H1 (cell line): ENCODE results near the gene NR5A2. TPM values are rescaled to one million over a fixed set of nuclear protein-coding genes. Genes with fewer than 3 reads are reported as not detected.

Experiments used
- ASH2L ChIP-seq: fragments of 200-600, 300-600 bp; sonication (generic); IDR thresholded peaks from one replicate; pipeline ENCODE4 v1.7.1; 2017; ENCODE audit warnings: low read length
- ATF2 ChIP-seq: IDR thresholded peaks from 2 replicates; pipeline ENCODE4 v1.6.1; 2012; ENCODE audit warnings: low read length, inconsistent platforms
- CHD1 ChIP-seq: IDR thresholded peaks from 2 replicates; pipeline ENCODE4 v1.6.1; 2012; ENCODE audit warnings: low read depth, low read length, improper control_type of control experiment
- CHD7 ChIP-seq: fragments of 300-600 bp; sonication (generic); IDR thresholded peaks from 2 replicates; pipeline ENCODE4 v1.7.1; 2012; ENCODE audit warnings: low read length, moderate library complexity, mild to moderate bottlenecking, inconsistent platforms; ENCODE audit not compliant: insufficient replicate concordance
- KDM4A ChIP-seq: IDR thresholded peaks from one replicate; pipeline ENCODE4 v1.7.1; 2012; ENCODE audit warnings: low read depth, mild to moderate bottlenecking, moderate library complexity, low read length, inconsistent platforms; ENCODE audit not compliant: severe bottlenecking
- NANOG ChIP-seq: IDR thresholded peaks from 2 replicates; pipeline ENCODE4 v1.6.1; 2011; ENCODE audit warnings: low read length, low read depth, mild to moderate bottlenecking, inconsistent platforms; ENCODE audit not compliant: insufficient read depth, poor library complexity, severe bottlenecking
- NRF1 ChIP-seq: IDR thresholded peaks from 2 replicates; pipeline ENCODE4 v1.6.1; 2011; ENCODE audit warnings: mild to moderate bottlenecking, low read depth, low read length, improper control_type of control experiment
- polyA plus RNA-seq, 7 experiments: library from polyadenylated mRNA; depleted of rRNA in 3 of 7; stranded (reverse) in 5 of 7; unstranded in 2 of 7; fragments of >200 nt in 5 of 7; fragments of 200-250 nt in 2 of 7; gene quantifications; 1 replicate in 5 of 7; 2 replicates in 1 of 7; 4 replicates in 1 of 7; pipeline versions ENCODE4 v1.2.1 to v1.2.3, GENCODE V29; 2011 to 2013; ENCODE audit warnings: missing spikeins in 2 of 7, mixed read lengths in 2 of 7
- total RNA-seq: library from RNA; stranded (reverse); fragmentation: NEBNext Ultra II Directional; extraction: Animal tissue kit (Norgen Biotek cat#: 25700); gene quantifications from 2 replicates; pipeline ENCODE4 v1.2.1, GENCODE V29; 2021
- TF ChIP-seq, protein P1 (sequence below): IDR thresholded peaks from 2 replicates; pipeline ENCODE4 v1.6.1; 2011; ENCODE audit warnings: low read length, improper control_type of control experiment

NR5A2 gene
- total and polyA plus RNA-seq, 2 of the 8 experiments (the other 6 are each of a cell fraction or from before 2014, with no cell fraction given): 1.7 to 11.6 TPM

GRCh38 chr1:200147742-200148141 is 120.2 kb downstream of the NR5A2 start (continued):
- TF ChIP-seq CHD7 (no peak), NANOG (no peak), ATF2 (no peak), ASH2L (no peak), CHD1 (no peak), KDM4A (no peak), NRF1 (no peak)
- TF ChIP-seq, protein P1, sequence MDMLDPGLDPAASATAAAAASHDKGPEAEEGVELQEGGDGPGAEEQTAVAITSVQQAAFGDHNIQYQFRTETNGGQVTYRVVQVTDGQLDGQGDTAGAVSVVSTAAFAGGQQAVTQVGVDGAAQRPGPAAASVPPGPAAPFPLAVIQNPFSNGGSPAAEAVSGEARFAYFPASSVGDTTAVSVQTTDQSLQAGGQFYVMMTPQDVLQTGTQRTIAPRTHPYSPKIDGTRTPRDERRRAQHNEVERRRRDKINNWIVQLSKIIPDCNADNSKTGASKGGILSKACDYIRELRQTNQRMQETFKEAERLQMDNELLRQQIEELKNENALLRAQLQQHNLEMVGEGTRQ: no peak
